Measurements from ENCODE around the gene GAST. TPM values are rescaled to one million over a fixed set of nuclear protein-coding genes. Genes with fewer than 3 reads are reported as not detected.
A peak's percentile ranks its signal among the peaks of the same experiment; 100 is the strongest.

The GAST gene
- total RNA-seq, 1 experiment from 2014 or later, result not detected

DNA sequence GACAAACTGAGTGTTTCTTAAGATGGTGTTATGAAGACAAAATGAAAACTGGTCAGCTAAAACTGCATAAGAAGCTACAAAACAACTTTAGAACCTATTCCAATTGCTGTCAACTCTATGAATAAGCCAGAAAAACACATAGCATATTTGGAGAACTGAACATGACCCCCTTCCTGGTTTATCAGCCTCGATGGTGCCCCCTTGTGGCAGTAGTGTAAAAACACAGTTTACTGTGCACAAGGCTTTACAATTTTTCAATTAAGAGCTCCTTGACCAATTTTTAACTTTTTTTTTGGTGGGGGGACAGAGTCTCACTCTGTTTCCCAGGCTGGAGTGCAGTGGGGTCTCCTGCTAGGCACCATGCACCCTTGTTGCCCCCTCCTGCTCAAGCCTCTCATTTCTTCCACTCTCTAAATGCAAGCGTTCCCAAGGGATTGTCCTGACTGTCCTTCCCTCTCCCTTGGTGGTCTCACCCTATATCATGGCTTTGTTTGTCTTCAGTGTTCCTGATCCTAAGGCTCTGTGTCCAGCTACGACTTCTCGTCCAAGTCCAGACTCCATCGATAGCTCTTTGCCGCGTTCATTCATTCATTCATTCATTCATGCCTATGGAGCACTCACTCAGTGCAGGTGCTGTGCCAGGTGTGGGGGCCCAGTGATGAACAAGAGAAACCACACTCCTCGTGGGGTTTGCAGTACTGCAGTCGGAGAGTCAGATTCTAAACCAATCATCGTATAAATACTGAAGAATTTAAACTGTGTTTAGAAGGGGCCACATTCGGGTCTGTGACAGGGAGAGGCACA, 16.0 kb upstream of the GAST start:
- TF ChIP-seq, protein P1, sequence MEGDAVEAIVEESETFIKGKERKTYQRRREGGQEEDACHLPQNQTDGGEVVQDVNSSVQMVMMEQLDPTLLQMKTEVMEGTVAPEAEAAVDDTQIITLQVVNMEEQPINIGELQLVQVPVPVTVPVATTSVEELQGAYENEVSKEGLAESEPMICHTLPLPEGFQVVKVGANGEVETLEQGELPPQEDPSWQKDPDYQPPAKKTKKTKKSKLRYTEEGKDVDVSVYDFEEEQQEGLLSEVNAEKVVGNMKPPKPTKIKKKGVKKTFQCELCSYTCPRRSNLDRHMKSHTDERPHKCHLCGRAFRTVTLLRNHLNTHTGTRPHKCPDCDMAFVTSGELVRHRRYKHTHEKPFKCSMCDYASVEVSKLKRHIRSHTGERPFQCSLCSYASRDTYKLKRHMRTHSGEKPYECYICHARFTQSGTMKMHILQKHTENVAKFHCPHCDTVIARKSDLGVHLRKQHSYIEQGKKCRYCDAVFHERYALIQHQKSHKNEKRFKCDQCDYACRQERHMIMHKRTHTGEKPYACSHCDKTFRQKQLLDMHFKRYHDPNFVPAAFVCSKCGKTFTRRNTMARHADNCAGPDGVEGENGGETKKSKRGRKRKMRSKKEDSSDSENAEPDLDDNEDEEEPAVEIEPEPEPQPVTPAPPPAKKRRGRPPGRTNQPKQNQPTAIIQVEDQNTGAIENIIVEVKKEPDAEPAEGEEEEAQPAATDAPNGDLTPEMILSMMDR (conservative IDR thresholded peaks at IDR 0.05), result peak; percentile 88
- Histone ChIP-seq H3K79me2 (ENCODE audit: insufficient read depth, low read length) (no peaks in the 10 kb centered on the region), H3K9ac (ENCODE audit: extremely low read depth, insufficient read length, low read length) (no peak overlapping the region), H3K27ac (ENCODE audit: insufficient read length, low read depth, low read length) (no peak overlapping the region), H2BK120ac (ENCODE audit: low read depth, low read length, poor library complexity, severe bottlenecking) (no peak overlapping the region), H2BK20ac (ENCODE audit: low read depth, low read length, poor library complexity, severe bottlenecking) (no peak overlapping the region), H3K18ac (ENCODE audit: insufficient read length, low read depth, low read length) (no peak overlapping the region), H3K4me1 (ENCODE audit: insufficient read depth, low read length) (no peaks in the 10 kb centered on the region), H3K27me3 (ENCODE audit: insufficient read depth, low read length) (no peaks in the 10 kb centered on the region), H3K4ac (ENCODE audit: low read depth, low read length) (no peak overlapping the region), H2AK5ac (ENCODE audit: insufficient read length, low read length) (no peak overlapping the region), H4K8ac (replicated peaks; ENCODE audit: insufficient read length, low read depth, low read length) (no peak overlapping the region), H2AFZ (ENCODE audit: low read length) (no peak overlapping the region), H3K56ac (ENCODE audit: insufficient read length, low read depth, low read length) (no peak overlapping the region), H3K23ac (ENCODE audit: insufficient read length, low read depth, low read length) (no peak overlapping the region), H2BK12ac (ENCODE audit: insufficient read length, low read depth, low read length) (no peak overlapping the region), H3K4me2 (ENCODE audit: insufficient read depth, insufficient read length, low read length) (no peak overlapping the region), H4K91ac (ENCODE audit: insufficient read length, low read depth, low read length) (no peak overlapping the region), H3K9me3 (ENCODE audit: control insufficient read depth, low read depth, low read length) (no peaks in the 10 kb centered on the region), H4K20me1 (ENCODE audit: control insufficient read depth, insufficient read depth, insufficient read length) (no peaks in the 10 kb centered on the region), H3K14ac (ENCODE audit: insufficient read depth, low read length) (no peak overlapping the region), H3T11ph (ENCODE audit: low read length) (no peak overlapping the region), H2BK15ac (ENCODE audit: low read depth, low read length) (no peak overlapping the region), H4K5ac (ENCODE audit: insufficient read length, low read depth, low read length) (no peak overlapping the region), H3K23me2 (ENCODE audit: insufficient read length, low read depth, low read length, poor library complexity, severe bottlenecking) (no peaks in the 10 kb centered on the region), H3K79me1 (ENCODE audit: insufficient read depth, low read depth, low read length, poor library complexity, severe bottlenecking) (no peaks in the 10 kb centered on the region), H2BK5ac (ENCODE audit: insufficient read length, low read length) (no peak overlapping the region)
- H3K4me1 Mint-ChIP-seq, result peaks cover 6 to 8% of the 10 kb centered on the region in 2 experiments; a peak in 2 of 4 replicates
- peaks cover 14 to 31% (median 20%) of the 10 kb centered on the region in 3 experiments for H3K36me3 Mint-ChIP-seq (ENCODE audit: insufficient read depth in 1 of 3, low read depth in 3 of 3)
- no peak overlapping the region; a peak in 1 of 5 replicates for H3K4me3 Mint-ChIP-seq
- WGBS (ENCODE audit: extremely low coverage, insufficient read length, low lambda C conversion rate), result no CpG with 5 or more reads among the region's 11 CpGs
- no peak overlapping the region for H3K27ac Mint-ChIP-seq
- peaks cover 18% of the 10 kb centered on the region for H3K27me3 Mint-ChIP-seq (ENCODE audit: low read depth)
- no peaks in the 10 kb centered on the region; a peak in 1 of 5 replicates for H3K9me3 Mint-ChIP-seq
- no peak for DNase-seq
